Ishikawa (cell line): ENCODE results near the gene BRD3.

ENCODE experiments used
- CEBPB ChIP-seq: IDR thresholded peaks from 2 replicates; pipeline ENCODE4 v1.6.1; 2012
- CREB1 ChIP-seq: IDR thresholded peaks from 2 replicates; pipeline ENCODE4 v1.6.1; 2012; ENCODE audit warnings: low read depth
- EGR1 ChIP-seq: IDR thresholded peaks from 2 replicates; pipeline ENCODE4 v1.6.1; 2012
- EP300 ChIP-seq: IDR thresholded peaks from 2 replicates; pipeline ENCODE4 v1.6.1; 2012; ENCODE audit warnings: borderline replicate concordance
- FOXM1 ChIP-seq: IDR thresholded peaks from 2 replicates; pipeline ENCODE4 v1.6.1; 2012; ENCODE audit warnings: low read depth, borderline replicate concordance
- NFIC ChIP-seq: IDR thresholded peaks from 2 replicates; pipeline ENCODE4 v1.6.1; 2012
- RAD21 ChIP-seq: IDR thresholded peaks from 2 replicates; pipeline ENCODE4 v1.6.1; 2012; ENCODE audit warnings: low read depth
- TAF1 ChIP-seq: IDR thresholded peaks from 2 replicates; pipeline ENCODE4 v1.6.1; 2012; ENCODE audit warnings: low read depth, mild to moderate bottlenecking
- TCF12 ChIP-seq: IDR thresholded peaks from 2 replicates; pipeline ENCODE4 v1.6.1; 2012; ENCODE audit warnings: low read depth
- TEAD4 ChIP-seq: IDR thresholded peaks from 2 replicates; pipeline ENCODE4 v1.6.1; 2012
- YY1 ChIP-seq: IDR thresholded peaks from 2 replicates; pipeline ENCODE4 v1.6.1; 2012; ENCODE audit warnings: low read depth
- ZBTB7A ChIP-seq: IDR thresholded peaks from 2 replicates; pipeline ENCODE4 v1.6.1; 2012; ENCODE audit warnings: low read depth
- TF ChIP-seq, protein P1 (sequence below): IDR thresholded peaks from 2 replicates; pipeline ENCODE4 v1.6.1; 2012
- TF ChIP-seq, protein P2 (sequence below): IDR thresholded peaks from 2 replicates; pipeline ENCODE4 v1.6.1; 2012
- TF ChIP-seq, protein P3 (sequence below): IDR thresholded peaks from 2 replicates; pipeline ENCODE4 v1.6.1; 2012; ENCODE audit warnings: low read depth, mild to moderate bottlenecking

Gene BRD3

DNA sequence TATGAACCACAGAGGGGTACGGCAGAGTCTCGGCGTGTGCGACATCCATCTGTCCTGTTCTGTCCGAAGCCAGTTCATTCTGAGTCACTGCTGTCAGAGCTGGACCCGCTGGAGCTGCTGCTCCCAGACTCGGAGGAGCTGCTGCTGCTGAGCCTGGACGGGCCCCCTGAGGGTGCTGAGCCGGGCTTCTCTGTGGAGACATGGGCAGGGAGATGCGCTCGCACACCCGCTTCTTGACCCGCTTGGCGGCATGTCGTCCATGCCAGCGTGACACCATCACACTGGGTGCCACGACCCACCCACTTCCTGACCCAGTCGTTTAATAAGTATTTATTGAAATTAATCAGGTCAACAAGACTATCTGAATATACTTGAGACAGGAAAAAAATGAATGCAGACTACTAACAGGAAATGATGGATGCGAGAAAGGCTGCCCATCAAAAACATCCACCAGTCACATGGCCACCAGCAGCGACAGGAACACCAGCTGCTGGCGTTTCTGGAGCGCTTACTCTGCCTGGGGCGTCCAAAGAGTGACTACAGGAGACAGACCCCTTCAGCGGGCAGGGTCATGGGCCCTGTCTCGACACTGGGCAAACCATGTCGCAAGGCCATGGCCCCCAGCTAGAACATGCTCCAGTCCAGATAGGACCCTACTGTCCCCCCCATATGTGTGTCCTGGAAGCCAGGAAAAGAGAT is 34.2 kb downstream of the BRD3 start:
- TF ChIP-seq ZBTB7A = no peak
- TF ChIP-seq EGR1 = no peak
- no peak for TF ChIP-seq FOXM1
- TF ChIP-seq CREB1 = no peak
- TF ChIP-seq CEBPB = no peak
- no peak for TF ChIP-seq TAF1
- TF ChIP-seq NFIC = no peak
- TF ChIP-seq EP300 = no peak

DNA sequence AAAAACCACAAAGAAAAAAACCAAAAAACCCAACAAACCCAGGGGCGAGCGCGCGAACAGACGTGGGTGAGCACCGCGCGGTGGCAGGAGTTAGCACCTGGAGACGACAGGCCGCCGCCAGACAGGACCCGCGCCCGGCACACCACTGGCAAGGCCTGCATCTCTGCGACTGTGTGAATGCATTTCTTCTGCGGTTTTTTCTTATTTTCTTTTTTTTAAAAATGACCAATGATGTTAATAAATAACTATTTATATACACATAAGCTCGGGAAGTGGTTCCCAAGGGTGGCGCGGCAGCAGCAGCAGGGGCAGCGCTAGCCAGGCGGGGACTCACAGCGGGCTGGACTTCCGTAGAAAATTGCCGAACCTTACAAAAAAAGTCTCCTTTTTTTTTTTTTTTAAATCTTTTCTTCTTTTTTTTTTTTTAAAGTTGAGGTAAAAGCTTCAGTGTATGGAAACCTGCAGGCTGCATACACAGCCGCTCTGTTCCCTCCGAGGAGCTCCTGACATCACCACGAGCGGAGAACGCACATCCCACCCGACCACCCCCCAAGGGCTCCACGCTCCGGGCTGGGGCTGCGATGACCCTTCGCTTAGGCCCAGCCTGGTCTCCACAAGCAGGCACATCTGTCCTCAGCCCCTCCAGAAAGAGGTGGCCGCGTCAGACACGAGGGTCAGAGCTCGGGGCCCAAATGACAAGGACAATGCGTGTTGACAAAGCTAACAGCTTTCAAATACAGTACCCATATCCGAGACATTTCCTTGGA is 35.2 kb downstream of the BRD3 start:
- TF ChIP-seq, protein P1, sequence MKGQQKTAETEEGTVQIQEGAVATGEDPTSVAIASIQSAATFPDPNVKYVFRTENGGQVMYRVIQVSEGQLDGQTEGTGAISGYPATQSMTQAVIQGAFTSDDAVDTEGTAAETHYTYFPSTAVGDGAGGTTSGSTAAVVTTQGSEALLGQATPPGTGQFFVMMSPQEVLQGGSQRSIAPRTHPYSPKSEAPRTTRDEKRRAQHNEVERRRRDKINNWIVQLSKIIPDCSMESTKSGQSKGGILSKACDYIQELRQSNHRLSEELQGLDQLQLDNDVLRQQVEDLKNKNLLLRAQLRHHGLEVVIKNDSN = no peak
- TF ChIP-seq TEAD4 = no peak
- TF ChIP-seq CREB1 = no peak
- TF ChIP-seq CEBPB = no peak
- TF ChIP-seq EP300 = no peak
- no peak for TF ChIP-seq EGR1
- no peak for TF ChIP-seq YY1
- TF ChIP-seq TAF1 = no peak
- no peak for TF ChIP-seq NFIC
- TF ChIP-seq ZBTB7A = no peak
- no peak for TF ChIP-seq RAD21
- no peak for TF ChIP-seq FOXM1
- no peak for TF ChIP-seq TCF12
- TF ChIP-seq, protein P2, sequence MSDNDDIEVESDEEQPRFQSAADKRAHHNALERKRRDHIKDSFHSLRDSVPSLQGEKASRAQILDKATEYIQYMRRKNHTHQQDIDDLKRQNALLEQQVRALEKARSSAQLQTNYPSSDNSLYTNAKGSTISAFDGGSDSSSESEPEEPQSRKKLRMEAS = no peak
- TF ChIP-seq, protein P3, sequence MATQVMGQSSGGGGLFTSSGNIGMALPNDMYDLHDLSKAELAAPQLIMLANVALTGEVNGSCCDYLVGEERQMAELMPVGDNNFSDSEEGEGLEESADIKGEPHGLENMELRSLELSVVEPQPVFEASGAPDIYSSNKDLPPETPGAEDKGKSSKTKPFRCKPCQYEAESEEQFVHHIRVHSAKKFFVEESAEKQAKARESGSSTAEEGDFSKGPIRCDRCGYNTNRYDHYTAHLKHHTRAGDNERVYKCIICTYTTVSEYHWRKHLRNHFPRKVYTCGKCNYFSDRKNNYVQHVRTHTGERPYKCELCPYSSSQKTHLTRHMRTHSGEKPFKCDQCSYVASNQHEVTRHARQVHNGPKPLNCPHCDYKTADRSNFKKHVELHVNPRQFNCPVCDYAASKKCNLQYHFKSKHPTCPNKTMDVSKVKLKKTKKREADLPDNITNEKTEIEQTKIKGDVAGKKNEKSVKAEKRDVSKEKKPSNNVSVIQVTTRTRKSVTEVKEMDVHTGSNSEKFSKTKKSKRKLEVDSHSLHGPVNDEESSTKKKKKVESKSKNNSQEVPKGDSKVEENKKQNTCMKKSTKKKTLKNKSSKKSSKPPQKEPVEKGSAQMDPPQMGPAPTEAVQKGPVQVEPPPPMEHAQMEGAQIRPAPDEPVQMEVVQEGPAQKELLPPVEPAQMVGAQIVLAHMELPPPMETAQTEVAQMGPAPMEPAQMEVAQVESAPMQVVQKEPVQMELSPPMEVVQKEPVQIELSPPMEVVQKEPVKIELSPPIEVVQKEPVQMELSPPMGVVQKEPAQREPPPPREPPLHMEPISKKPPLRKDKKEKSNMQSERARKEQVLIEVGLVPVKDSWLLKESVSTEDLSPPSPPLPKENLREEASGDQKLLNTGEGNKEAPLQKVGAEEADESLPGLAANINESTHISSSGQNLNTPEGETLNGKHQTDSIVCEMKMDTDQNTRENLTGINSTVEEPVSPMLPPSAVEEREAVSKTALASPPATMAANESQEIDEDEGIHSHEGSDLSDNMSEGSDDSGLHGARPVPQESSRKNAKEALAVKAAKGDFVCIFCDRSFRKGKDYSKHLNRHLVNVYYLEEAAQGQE = no peak

DNA sequence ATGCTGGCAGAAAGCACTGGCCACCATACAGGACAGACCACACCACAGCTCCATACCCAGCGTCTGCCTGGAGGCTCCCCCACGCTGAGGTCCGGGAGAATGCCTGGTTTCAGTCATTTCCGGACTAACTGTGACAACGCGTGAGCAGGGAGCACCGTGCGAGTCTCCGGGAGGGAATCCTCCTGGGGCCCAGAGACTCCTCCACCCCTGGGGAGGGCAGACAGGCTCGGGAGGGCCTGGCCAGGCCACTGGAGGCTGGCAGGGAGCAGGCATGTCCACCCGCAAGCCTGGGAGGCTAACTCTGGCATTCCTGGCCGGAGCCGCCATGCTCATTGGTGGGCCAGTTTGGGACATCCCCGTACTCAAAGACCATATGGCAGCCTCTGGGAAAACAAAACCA is 36.0 kb downstream of the BRD3 start:
- TF ChIP-seq NFIC (no peak), TAF1 (no peak), EGR1 (no peak), TCF12 (no peak), YY1 (no peak)
- TF ChIP-seq, protein P1 = no peak
- TF ChIP-seq, protein P2 = no peak

DNA sequence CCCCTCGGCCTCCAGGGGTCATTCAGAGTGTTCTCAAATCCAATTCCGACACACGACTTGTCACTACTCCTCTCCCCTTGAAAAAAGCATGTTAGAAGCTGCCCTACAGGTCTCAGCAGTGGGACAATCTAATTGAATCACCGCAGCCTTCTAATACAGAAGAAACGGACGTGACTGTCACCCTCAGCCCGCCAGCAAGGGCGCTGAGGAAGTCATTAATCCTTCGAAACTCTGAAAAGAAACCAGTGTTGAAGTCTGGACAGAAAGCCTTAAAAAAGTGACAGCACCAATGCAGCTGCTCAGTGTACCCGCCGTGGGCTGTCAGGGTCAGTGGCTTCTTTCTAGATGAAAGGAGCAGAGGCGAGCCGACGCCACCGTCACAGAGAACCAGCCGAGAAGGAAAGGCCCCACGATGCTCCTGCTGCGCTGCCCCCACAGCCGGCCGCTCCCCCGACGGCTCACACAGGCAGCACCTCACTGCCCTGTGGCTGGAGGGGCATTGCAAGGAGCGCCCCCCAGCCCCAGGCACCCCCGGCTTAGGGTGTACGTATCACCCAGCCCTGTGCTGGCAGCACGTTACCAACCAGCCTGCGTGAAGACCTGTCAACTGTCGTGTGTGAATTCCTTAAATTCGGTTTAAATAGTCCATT is 36.9 kb downstream of the BRD3 start:
- TF ChIP-seq CEBPB (no peak), TCF12 (no peak), EGR1 (no peak), TAF1 (no peak), NFIC (no peak), TEAD4 (no peak), YY1 (no peak), EP300 (no peak), RAD21 (no peak), FOXM1 (no peak), ZBTB7A (no peak)
- TF ChIP-seq, protein P2 = no peak
- TF ChIP-seq, protein P1 = no peak
- TF ChIP-seq, protein P3 = no peak
